Colonic mucosa (tissue), 4 donors: Measurements from ENCODE around the gene PIGT. TPM values are rescaled to one million over a fixed set of nuclear protein-coding genes. Genes with fewer than 3 reads are reported as not detected.

ENCODE experiments used
- DNase-seq: peaks from one replicate; pipeline ENCODE4 v3.0.0-alpha.2; 2020
- H3K27ac ChIP-seq: fragments of 200-600 bp; one replicate; pipeline ENCODE4 v1.8.0; 2021
- H3K27me3 ChIP-seq: fragments of 200-600 bp; one replicate; pipeline ENCODE4 v1.8.0; 2021
- H3K36me3 ChIP-seq: fragments of 200-600 bp; one replicate; pipeline ENCODE4 v1.8.0; 2021
- H3K4me1 ChIP-seq: fragments of 200-600 bp; one replicate; pipeline ENCODE4 v1.8.0; 2021; ENCODE audit warnings: mild to moderate bottlenecking
- H3K4me3 ChIP-seq: fragments of 200-600 bp; one replicate; pipeline ENCODE4 v1.8.0; 2021
- H3K9ac ChIP-seq, 2 donors: one replicate each; pipeline ENCODE4 v1.7.0; 2013; ENCODE audit warnings: control low read depth in 2 of 2, low read depth in 2 of 2, low read length in 2 of 2
- H3K9me3 ChIP-seq: fragments of 200-600 bp; one replicate; pipeline ENCODE4 v1.8.0; 2021
- CTCF ChIP-seq: fragments of 200-600 bp; IDR thresholded peaks from one replicate; pipeline ENCODE4 v1.8.0; 2022; ENCODE audit warnings: antibody characterized with exemption, mild to moderate bottlenecking
- intact Hi-C: fragments of 100-400 bp; cut with DNase I; formaldehyde crosslinking; loops from one replicate; pipeline ENCODE4 v1.14.1; 2022
- total RNA-seq, 2 donors: library from RNA; stranded (reverse); fragmentation: NEBNext Ultra II Directional in 1 of 2; extraction: Animal tissue kit (Norgen Biotek cat#: 25700) in 1 of 2; gene quantifications; one replicate each; pipeline ENCODE4 v1.2.1, GENCODE V29; 2021
- donor health status: healthy.
- donor health status: DM: no; HTN: no; CAD: no.
- donor health status: DM: no; HTN: no; CAD: no.

PIGT gene
- total RNA-seq, 2 donors from 2014 or later: 129 to 140 TPM

- TF ChIP-seq CTCF: no peak
- Histone ChIP-seq H3K9ac (no peak overlapping the region), H3K36me3 (no peaks in the 10 kb centered on the region), H3K4me3 (no peak overlapping the region), H3K9me3 (no peaks in the 10 kb centered on the region), H3K4me1 (no peaks in the 10 kb centered on the region), H3K27me3 (no peaks in the 10 kb centered on the region), H3K27ac (no peak overlapping the region)
- no peak for DNase-seq
- intact Hi-C loops: no loop called here
Observed at GRCh38 chr20:45440424-45440823, 24.5 kb downstream of the PIGT start.

GRCh38 chr20:45440891-45441685 lies 25.1 kb downstream of the PIGT start:
- no peak overlapping the region for H3K4me3 ChIP-seq
- TF ChIP-seq CTCF: no peak
- no peaks in the 10 kb centered on the region for H3K36me3 ChIP-seq
- H3K9ac ChIP-seq: no peak overlapping the region
- H3K9me3 ChIP-seq: no peaks in the 10 kb centered on the region
- DNase-seq: no peak
- H3K27me3 ChIP-seq: no peaks in the 10 kb centered on the region
- no peak overlapping the region for H3K27ac ChIP-seq
- intact Hi-C loops: no loop called here
- no peaks in the 10 kb centered on the region for H3K4me1 ChIP-seq

GRCh38 chr20:45441746-45442145 lies 25.8 kb downstream of the PIGT start:
- no peaks in the 10 kb centered on the region for H3K36me3 ChIP-seq
- H3K27me3 ChIP-seq: no peaks in the 10 kb centered on the region
- H3K4me1 ChIP-seq: no peaks in the 10 kb centered on the region
- no peak overlapping the region for H3K27ac ChIP-seq
- H3K9ac ChIP-seq: no peak overlapping the region
- intact Hi-C loops: no loop called here
- TF ChIP-seq CTCF: no peak
- no peaks in the 10 kb centered on the region for H3K9me3 ChIP-seq
- no peak overlapping the region for H3K4me3 ChIP-seq
- no peak for DNase-seq

- H3K36me3 ChIP-seq: no peaks in the 10 kb centered on the region
- no peak for TF ChIP-seq CTCF
- no peaks in the 10 kb centered on the region for H3K27me3 ChIP-seq
- no peaks in the 10 kb centered on the region for H3K4me1 ChIP-seq
- no peak overlapping the region for H3K4me3 ChIP-seq
- no peaks in the 10 kb centered on the region for H3K9me3 ChIP-seq
- no peak for DNase-seq
- H3K9ac ChIP-seq: no peak overlapping the region
- intact Hi-C loops: no loop called here
- no peak overlapping the region for H3K27ac ChIP-seq
Observed at GRCh38 chr20:45444050-45444449, 28.1 kb downstream of the PIGT start.

- peak; percentile 57 for TF ChIP-seq CTCF
- no peaks in the 10 kb centered on the region for H3K4me1 ChIP-seq
- H3K4me3 ChIP-seq: no peak overlapping the region
- H3K27ac ChIP-seq: no peak overlapping the region
- no peaks in the 10 kb centered on the region for H3K36me3 ChIP-seq
- H3K9me3 ChIP-seq: no peaks in the 10 kb centered on the region
- intact Hi-C loops: no loop called here
- no peak overlapping the region for H3K9ac ChIP-seq
- no peaks in the 10 kb centered on the region for H3K27me3 ChIP-seq
- peak; percentile 56 for DNase-seq
Observed at GRCh38 chr20:45445805-45446562, 30.0 kb downstream of the PIGT start.
